ENCODE results near the gene TMEM87A. TPM values are rescaled to one million over a fixed set of nuclear protein-coding genes. Genes with fewer than 3 reads are reported as not detected.

The TMEM87A gene
- polyA plus RNA-seq, 2 of the 4 experiments (the other 2 are of a cell fraction), result 30.3 to 49.8 TPM

DNA sequence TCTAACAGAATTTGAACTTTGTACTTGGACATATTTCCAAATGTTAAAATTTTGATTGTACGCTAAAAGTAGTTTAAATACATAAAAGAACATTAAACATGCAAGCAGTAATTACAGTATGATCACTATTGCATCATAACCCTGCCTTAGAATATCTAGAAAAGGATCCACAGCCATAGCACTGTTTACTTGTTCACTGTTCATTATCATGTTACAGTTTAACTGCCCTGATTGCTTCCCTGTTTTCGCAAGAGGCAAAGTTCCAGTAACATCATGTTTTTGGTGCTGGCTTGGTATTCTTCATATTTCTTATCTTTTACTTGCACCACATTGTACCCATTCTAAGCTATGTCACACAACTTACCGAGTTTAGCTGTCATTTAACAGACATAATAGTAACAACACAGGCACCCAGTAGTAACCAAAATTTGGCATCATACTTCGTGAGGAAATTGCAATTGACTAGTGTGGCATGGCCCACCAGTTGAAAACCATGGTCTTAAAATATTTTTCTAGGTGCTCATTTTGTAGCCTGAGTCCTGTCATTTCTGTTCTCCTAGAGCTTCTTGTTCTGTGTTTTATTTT lies 13.3 kb upstream of the TMEM87A start:
- DNase-seq (ENCODE audit: low read depth in 1 of 2, low spot score in 1 of 2) (no peak), FAIRE-seq (no peak), ATAC-seq (no peak)
- Histone ChIP-seq H3K4me2 (no peak overlapping the region), H3K4me3 (no peak overlapping the region), H3K9me3 (no peaks in the 10 kb centered on the region), H3K27ac (no peak overlapping the region; a peak in 1 of 6 replicates), H3K4me1 (peaks cover 15% of the 10 kb centered on the region; the same call in 2 of the 3 replicates)
- POLR2A ChIA-PET, result interaction anchor here (3.3 kb wide), 1 partner anchor 13 kb away, joined by 11 read pairs; the partner anchor contains the start of genes GANC and TMEM87A
- TF ChIP-seq, protein P1, sequence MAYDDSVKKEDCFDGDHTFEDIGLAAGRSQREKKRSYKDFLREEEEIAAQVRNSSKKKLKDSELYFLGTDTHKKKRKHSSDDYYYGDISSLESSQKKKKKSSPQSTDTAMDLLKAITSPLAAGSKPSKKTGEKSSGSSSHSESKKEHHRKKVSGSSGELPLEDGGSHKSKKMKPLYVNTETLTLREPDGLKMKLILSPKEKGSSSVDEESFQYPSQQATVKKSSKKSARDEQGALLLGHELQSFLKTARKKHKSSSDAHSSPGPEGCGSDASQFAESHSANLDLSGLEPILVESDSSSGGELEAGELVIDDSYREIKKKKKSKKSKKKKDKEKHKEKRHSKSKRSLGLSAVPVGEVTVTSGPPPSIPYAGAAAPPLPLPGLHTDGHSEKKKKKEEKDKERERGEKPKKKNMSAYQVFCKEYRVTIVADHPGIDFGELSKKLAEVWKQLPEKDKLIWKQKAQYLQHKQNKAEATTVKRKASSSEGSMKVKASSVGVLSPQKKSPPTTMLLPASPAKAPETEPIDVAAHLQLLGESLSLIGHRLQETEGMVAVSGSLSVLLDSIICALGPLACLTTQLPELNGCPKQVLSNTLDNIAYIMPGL (CRISPR knock-in tag; IDR thresholded peaks at IDR 0.05; ENCODE audit: borderline replicate concordance), result no peak
- TF ChIP-seq NR3C1 (IDR thresholded peaks at IDR 0.05) (no peak), MAZ (IDR thresholded peaks at IDR 0.05; ENCODE audit: borderline replicate concordance, low read depth, low read length) (no peak), BHLHE40 (IDR thresholded peaks at IDR 0.05; ENCODE audit: low read depth, low read length) (no peak), FOXS1 (CRISPR knock-in tag; IDR thresholded peaks at IDR 0.05) (no peak), FOSL2 (IDR thresholded peaks at IDR 0.05) (no peak), FOSL2 (CRISPR knock-in tag; IDR thresholded peaks at IDR 0.05) (no peak)
- 81% methylated on average over 4 of the region's 4 CpGs for WGBS (ENCODE audit: missing lambda C conversion rate)
- CTCF ChIA-PET, result no interaction called here

DNA sequence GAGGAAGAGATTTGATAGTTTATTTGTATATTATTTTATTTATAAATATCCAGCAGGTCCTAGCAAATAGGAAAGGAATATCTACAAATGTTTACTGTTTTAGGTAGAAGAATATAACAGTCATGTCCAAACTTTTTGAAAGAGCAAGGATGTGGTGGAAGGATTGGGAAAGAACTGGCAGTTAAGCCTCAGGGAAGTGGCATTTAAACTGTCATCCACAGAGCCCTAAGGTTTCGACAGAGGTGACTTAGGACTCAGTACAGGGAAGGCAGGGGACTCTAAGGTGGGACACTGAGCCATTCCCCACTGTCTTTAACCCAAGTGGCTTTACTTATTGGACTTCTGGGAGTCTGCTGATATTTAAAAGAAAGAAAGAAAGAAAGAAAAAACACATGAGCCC lies 11.8 kb upstream of the TMEM87A start:
- TF ChIP-seq, protein P2, sequence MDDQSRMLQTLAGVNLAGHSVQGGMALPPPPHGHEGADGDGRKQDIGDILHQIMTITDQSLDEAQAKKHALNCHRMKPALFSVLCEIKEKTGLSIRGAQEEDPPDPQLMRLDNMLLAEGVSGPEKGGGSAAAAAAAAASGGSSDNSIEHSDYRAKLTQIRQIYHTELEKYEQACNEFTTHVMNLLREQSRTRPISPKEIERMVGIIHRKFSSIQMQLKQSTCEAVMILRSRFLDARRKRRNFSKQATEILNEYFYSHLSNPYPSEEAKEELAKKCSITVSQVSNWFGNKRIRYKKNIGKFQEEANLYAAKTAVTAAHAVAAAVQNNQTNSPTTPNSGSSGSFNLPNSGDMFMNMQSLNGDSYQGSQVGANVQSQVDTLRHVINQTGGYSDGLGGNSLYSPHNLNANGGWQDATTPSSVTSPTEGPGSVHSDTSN (IDR thresholded peaks at IDR 0.05), result no peak
- TF ChIP-seq, protein P3, sequence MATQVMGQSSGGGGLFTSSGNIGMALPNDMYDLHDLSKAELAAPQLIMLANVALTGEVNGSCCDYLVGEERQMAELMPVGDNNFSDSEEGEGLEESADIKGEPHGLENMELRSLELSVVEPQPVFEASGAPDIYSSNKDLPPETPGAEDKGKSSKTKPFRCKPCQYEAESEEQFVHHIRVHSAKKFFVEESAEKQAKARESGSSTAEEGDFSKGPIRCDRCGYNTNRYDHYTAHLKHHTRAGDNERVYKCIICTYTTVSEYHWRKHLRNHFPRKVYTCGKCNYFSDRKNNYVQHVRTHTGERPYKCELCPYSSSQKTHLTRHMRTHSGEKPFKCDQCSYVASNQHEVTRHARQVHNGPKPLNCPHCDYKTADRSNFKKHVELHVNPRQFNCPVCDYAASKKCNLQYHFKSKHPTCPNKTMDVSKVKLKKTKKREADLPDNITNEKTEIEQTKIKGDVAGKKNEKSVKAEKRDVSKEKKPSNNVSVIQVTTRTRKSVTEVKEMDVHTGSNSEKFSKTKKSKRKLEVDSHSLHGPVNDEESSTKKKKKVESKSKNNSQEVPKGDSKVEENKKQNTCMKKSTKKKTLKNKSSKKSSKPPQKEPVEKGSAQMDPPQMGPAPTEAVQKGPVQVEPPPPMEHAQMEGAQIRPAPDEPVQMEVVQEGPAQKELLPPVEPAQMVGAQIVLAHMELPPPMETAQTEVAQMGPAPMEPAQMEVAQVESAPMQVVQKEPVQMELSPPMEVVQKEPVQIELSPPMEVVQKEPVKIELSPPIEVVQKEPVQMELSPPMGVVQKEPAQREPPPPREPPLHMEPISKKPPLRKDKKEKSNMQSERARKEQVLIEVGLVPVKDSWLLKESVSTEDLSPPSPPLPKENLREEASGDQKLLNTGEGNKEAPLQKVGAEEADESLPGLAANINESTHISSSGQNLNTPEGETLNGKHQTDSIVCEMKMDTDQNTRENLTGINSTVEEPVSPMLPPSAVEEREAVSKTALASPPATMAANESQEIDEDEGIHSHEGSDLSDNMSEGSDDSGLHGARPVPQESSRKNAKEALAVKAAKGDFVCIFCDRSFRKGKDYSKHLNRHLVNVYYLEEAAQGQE (IDR thresholded peaks at IDR 0.05), result no peak
- TF ChIP-seq BHLHE40 (IDR thresholded peaks at IDR 0.05; ENCODE audit: low read depth, low read length) (no peak), JUN (IDR thresholded peaks at IDR 0.05) (no peak), HOXB13 (CRISPR knock-in tag; IDR thresholded peaks at IDR 0.05; ENCODE audit: low read depth) (no peak), HOXA7 (CRISPR knock-in tag; IDR thresholded peaks at IDR 0.05) (no peak), ZSCAN20 (CRISPR knock-in tag; IDR thresholded peaks at IDR 0.05) (no peak), ZFP36 (IDR thresholded peaks at IDR 0.05; ENCODE audit: borderline replicate concordance, partially characterized antibody) (no peak), CHD4 (IDR thresholded peaks at IDR 0.05; ENCODE audit: borderline replicate concordance) (no peak), CBX2 (IDR thresholded peaks at IDR 0.05; ENCODE audit: borderline replicate concordance, low read depth) (no peak), SMC3 (IDR thresholded peaks at IDR 0.05) (no peak), PHF8 (IDR thresholded peaks at IDR 0.05; ENCODE audit: borderline replicate concordance, low read depth) (no peak), RNF2 (IDR thresholded peaks at IDR 0.05; ENCODE audit: borderline replicate concordance, low read depth) (no peak), GATA3 (IDR thresholded peaks at IDR 0.05; ENCODE audit: borderline replicate concordance) (no peak), TFCP2L1 (CRISPR knock-in tag; IDR thresholded peaks at IDR 0.05) (no peak)
- TF ChIP-seq, protein P4, sequence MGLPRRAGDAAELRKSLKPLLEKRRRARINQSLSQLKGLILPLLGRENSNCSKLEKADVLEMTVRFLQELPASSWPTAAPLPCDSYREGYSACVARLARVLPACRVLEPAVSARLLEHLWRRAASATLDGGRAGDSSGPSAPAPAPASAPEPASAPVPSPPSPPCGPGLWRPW (IDR thresholded peaks at IDR 0.05), result no peak
- H3K27ac ChIP-seq, result no peak overlapping the region; a peak in 1 of 6 replicates
- DNase-seq (ENCODE audit: low read depth in 1 of 2, low spot score in 1 of 2), result no peak
- POLR2A ChIA-PET, result interaction anchor here (1.7 kb wide), 1 partner anchor 12 kb away, joined by 4 read pairs; the partner anchor contains the start of genes GANC and TMEM87A
- CTCF ChIA-PET, result interaction anchor here (0.6 kb wide), 1 partner anchor 153 kb away, joined by 3 read pairs; no protein-coding TSS in a partner anchor
- ATAC-seq, result no peak
- H3K4me1 ChIP-seq, result peaks cover 15% of the 10 kb centered on the region; the same call in 2 of the 3 replicates
- no peak overlapping the region for H3K4me2 ChIP-seq
- WGBS (ENCODE audit: missing lambda C conversion rate), result 88% methylated on average over 1 of the region's 1 CpG
- no peak overlapping the region for H3K4me3 ChIP-seq
- H3K9me3 ChIP-seq, result no peaks in the 10 kb centered on the region
- FAIRE-seq, result no peak

Measured in A549 (cell line).